Raji (cell line): ENCODE results near the gene EPHB6.

ENCODE experiments used
- POLR2A ChIP-seq: IDR thresholded peaks from 2 replicates; pipeline ENCODE4 v1.6.1; 2011; ENCODE audit warnings: low read depth, low read length, control low read depth; ENCODE audit not compliant: insufficient read depth

Gene EPHB6

DNA sequence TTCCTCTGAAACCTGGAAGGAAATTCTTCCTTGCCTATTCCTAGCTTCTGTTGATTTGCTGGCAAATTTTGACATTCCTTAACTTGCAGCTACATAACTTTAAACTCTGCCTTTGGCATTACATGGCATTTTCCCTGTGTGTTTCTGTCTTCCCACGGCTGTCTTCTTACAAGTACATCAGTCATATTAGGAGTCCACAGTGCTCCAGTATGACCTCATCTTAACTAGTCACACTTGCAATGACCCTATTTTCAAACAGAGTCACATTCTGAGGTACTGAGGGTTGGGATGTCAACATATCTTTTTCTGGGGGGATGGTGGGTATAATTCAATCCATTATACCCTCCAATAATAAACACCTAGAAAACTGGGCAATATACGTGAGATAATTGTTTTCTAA lies 37.4 kb upstream of the EPHB6 start:
- no peak for TF ChIP-seq POLR2A

GRCh38 chr7:142819530-142819929 lies 35.3 kb upstream of the EPHB6 start:
- no peak for TF ChIP-seq POLR2A

DNA sequence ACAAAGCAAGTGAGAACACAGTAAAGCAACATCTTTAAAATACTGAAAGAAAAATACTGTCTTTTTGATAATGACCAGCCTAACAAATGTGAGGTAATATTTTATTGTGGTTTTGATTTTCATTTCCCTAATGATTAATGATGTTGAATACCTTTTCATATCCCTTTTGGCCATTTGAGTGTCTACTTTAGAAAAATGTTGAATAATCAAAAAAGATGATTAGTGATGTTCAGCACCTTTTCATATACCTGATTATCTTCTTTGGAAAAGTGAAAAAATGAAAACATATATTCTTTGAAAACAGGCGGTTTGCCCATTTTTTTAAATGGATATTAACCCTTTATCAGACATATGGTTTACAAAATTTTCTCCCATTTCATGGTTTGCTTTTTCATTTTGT lies 32.2 kb upstream of the EPHB6 start:
- TF ChIP-seq POLR2A: no peak

DNA sequence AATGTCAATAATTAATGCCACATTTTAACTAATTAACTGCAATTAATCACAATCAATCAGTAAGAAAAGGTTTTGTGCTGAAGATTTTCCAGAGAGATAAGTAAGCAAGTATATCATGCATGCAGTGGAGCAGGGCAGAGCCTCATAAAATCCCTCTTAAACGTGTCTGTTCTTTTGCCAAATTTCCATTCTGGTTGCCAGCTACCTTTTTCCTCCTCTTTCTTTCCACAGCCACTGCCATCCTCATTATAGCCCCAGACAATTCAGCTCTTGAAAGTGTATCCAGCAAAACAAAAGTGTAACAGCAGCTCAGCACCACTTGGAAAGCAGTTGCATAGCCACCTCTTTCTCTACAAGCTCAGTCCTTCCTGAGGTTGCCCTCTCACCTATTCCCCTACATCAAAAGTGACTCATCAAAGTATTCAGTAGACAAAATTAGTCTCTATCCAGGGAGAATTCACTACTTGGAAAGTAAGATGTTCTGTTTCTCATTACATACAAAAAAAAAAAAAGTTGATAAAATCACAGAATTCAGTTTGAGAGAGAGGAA lies 26.9 kb upstream of the EPHB6 start:
- no peak for TF ChIP-seq POLR2A

- no peak for TF ChIP-seq POLR2A
Measured at GRCh38 chr7:142832417-142832816, 22.5 kb upstream of the EPHB6 start.

DNA sequence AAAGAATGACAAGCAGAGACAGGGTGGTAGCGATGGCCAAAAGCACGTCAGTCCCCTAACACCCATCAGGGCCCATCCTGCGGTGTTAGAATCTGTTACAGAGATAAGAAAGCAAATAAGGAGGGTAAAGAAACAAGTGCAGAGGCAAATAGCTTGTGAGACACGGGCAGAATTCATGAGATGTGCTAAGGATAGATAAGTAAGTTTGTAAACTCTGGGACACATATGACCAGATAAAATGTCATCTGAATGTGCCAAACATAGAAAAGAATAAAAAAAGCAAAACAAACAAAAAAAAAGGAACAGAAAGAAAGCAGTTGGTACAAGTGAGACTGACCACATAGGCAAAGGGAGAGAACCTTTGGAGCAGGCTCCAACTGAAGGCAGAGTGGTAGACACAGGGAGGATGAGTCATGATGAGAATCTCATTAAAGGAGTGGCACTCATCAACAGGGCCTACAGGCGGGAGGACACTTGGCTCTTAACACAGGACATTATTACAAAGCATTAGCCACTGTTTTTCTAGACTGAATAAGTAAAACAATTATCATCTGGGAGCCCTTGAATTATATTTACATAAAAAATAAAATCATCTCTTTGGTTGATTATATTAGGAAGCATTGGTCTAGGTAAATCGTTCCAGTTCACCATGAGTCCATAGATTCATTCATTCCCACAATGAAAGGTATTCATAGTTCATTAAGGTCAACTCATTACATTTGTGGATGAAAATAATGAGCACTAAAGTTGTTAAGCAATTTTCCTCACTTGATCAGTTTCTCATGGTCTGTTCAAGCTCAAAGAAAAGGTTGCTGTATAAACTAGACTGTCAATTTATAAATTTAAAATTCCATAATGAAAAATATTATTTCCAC lies 21.5 kb upstream of the EPHB6 start:
- no peak for TF ChIP-seq POLR2A

GRCh38 chr7:142835487-142835886 lies 19.4 kb upstream of the EPHB6 start:
- no peak for TF ChIP-seq POLR2A

- no peak for TF ChIP-seq POLR2A
Measured at GRCh38 chr7:142836426-142836825, 18.4 kb upstream of the EPHB6 start.

- TF ChIP-seq POLR2A: no peak
Measured at GRCh38 chr7:142838461-142839213, 16.2 kb upstream of the EPHB6 start.

DNA sequence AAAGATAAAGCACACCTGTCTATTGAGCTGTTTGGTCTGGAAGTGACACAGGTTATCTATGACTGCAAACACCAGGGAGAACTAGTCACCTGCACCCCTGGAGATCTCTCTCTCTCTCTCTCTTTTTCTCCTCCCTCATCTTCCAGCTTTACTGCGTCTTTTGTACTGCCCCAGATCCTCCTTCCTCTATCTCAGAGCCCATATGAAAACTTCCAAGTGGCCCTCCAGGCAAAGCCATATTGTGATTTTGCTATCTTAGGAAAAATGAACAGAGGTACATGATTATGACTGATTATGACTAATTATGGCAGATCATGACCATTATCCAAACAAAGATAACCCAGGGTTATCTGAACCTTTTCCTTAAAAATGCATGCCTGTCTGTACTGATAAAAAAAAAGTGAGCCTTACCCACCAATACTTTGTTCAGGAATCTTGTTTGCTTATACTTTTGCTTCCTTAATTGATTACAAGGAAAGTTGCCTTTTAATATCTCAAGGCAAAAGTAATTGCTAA lies 12.6 kb upstream of the EPHB6 start:
- TF ChIP-seq POLR2A: no peak

- no peak for TF ChIP-seq POLR2A
Measured at GRCh38 chr7:142847353-142847752, 7.5 kb upstream of the EPHB6 start.

DNA sequence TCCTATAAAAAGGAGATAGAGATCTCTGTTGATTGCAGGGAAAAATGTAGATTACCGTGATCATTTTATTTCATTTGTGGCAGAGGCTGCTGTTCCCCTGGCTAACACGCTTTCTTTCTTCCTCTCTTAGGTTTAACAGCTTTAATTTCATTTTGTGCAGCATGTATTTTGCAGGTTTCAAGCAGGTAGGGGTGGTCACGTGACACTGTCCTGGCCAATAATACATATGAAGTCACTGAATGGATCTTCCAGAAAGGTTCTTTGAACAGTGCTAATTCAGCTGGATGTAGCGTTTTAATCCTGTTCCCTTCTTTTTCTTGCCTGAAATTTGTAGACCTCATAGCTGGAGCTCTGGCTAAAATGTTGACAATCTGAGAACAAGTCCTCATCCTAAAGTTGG lies 3.6 kb upstream of the EPHB6 start:
- no peak for TF ChIP-seq POLR2A

DNA sequence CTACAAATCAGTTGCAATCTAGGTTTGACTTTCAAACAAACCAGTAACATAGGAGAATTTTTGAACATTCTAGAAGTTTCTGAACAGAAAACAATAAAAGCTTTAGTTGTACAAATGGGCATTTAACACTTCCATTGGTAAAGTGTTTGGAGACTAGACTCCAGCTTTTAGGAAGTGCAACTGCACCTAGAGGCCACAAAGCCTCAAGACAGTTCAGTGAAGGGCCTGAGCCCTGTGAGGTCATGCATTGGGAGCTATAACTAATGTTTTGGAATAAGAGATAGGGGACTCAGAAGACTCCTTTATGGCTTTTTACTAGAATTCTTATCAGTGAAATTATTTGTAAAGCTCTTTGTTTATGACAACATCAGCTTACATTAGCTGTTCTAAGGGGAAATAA lies 3.0 kb upstream of the EPHB6 start:
- TF ChIP-seq POLR2A: no peak

DNA sequence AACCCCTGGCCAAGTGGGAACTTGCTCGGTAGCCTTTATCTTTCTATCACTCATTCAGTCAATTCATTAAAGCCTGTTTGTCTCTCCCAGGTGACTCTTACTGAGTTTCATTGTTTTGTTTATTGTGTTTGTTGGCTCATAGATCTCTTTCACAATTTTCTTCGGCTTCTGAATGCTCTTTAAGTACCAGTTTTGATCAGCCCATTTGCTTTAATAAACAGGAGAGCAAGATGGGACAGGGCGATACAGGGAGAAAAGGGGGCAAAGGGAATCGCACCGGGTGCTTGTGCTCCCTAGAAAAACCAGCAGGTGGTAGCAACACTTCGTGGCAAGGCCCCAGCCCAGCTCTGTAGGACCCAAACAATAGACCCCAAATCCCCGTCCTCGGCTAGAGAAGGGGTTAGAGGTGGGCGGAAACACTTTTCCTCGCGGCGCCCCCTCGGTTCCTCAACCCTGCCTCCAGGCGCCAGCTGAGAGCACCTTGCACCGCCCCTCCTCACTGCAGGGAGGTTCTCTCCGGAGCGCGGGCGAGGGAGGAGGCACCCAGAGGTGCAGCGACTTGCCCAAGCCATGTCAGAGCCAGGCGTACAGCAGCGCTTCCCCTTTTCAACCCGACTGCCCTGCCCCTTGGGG lies 1.0 kb upstream of the EPHB6 start:
- TF ChIP-seq POLR2A: no peak

GRCh38 chr7:142855114-142855743 lies 353 bp downstream of the EPHB6 start:
- no peak for TF ChIP-seq POLR2A
